IMR-90 (cell line): Measurements from ENCODE around the gene GRIA3.

Experiments used
- CEBPB ChIP-seq: IDR thresholded peaks from 2 replicates; pipeline ENCODE4 v1.6.1; 2012; ENCODE audit warnings: low read depth, low read length, improper control_type of control experiment
- MXI1 ChIP-seq: IDR thresholded peaks from 2 replicates; pipeline ENCODE4 v1.6.1; 2012; ENCODE audit warnings: low read depth, mild to moderate bottlenecking, low read length, moderate library complexity, borderline replicate concordance
- POLR2A ChIP-seq: IDR thresholded peaks from 2 replicates; pipeline ENCODE4 v1.6.1; 2012; ENCODE audit warnings: mild to moderate bottlenecking, low read depth, low read length
- RAD21 ChIP-seq: IDR thresholded peaks from 2 replicates; pipeline ENCODE4 v1.6.1; 2012; ENCODE audit warnings: low read length, improper control_type of control experiment
- SMC3 ChIP-seq: fragments of 150-350 bp; IDR thresholded peaks from 2 replicates; pipeline ENCODE4 v1.6.1; 2016; ENCODE audit warnings: low read depth, mild to moderate bottlenecking, antibody characterized with exemption, low read length, moderate library complexity
- TF ChIP-seq, protein P1 (sequence below): conservative IDR thresholded peaks from 2 replicates; pipeline ENCODE4 v1.5.1; 2012; ENCODE audit warnings: mild to moderate bottlenecking, low read depth, low read length, improper control_type of control experiment
- TF ChIP-seq, protein P2 (sequence below): fragments of 150-350 bp; IDR thresholded peaks from 2 replicates; pipeline ENCODE4 v1.6.1; 2017; ENCODE audit warnings: mild to moderate bottlenecking, antibody characterized with exemption, low read length, low read depth

DNA sequence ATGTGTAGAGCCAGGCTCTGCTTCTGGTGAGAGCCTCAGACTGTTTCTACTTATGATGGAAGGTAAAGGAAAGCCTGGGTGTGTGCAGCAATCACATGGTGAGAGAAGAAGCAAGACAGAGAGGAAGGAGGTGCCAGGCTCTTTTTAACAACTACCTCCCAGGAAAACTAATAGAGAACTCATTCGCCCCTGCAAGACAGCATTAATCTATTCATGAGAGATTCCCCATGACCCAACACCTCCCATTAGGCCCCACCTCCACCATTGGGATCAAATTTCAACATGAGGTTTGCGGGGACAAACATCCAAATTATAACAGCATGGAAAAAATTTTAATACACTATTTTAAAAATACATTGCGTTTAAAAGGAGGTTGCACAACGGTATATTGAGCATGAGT, 24.7 kb upstream of the GRIA3 start:
- TF ChIP-seq, protein P1, sequence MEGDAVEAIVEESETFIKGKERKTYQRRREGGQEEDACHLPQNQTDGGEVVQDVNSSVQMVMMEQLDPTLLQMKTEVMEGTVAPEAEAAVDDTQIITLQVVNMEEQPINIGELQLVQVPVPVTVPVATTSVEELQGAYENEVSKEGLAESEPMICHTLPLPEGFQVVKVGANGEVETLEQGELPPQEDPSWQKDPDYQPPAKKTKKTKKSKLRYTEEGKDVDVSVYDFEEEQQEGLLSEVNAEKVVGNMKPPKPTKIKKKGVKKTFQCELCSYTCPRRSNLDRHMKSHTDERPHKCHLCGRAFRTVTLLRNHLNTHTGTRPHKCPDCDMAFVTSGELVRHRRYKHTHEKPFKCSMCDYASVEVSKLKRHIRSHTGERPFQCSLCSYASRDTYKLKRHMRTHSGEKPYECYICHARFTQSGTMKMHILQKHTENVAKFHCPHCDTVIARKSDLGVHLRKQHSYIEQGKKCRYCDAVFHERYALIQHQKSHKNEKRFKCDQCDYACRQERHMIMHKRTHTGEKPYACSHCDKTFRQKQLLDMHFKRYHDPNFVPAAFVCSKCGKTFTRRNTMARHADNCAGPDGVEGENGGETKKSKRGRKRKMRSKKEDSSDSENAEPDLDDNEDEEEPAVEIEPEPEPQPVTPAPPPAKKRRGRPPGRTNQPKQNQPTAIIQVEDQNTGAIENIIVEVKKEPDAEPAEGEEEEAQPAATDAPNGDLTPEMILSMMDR: no peak
- TF ChIP-seq POLR2A (no peak), CEBPB (no peak), RAD21 (no peak), SMC3 (no peak), MXI1 (no peak)
- TF ChIP-seq, protein P2, sequence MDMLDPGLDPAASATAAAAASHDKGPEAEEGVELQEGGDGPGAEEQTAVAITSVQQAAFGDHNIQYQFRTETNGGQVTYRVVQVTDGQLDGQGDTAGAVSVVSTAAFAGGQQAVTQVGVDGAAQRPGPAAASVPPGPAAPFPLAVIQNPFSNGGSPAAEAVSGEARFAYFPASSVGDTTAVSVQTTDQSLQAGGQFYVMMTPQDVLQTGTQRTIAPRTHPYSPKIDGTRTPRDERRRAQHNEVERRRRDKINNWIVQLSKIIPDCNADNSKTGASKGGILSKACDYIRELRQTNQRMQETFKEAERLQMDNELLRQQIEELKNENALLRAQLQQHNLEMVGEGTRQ: no peak
